HepG2 (cell line): ENCODE results near the gene ETFDH. TPM values are rescaled to one million over a fixed set of nuclear protein-coding genes. Genes with fewer than 3 reads are reported as not detected.
A peak's percentile ranks its signal among the peaks of the same experiment; 100 is the strongest.

ENCODE experiments used
- DRAP1 ChIP-seq: IDR thresholded peaks from 2 replicates; pipeline ENCODE4 v1.6.1; 2016; ENCODE audit warnings: missing genetic modification reagents, missing compliant biosample characterization
- FLYWCH1 ChIP-seq: sonication (generic); formaldehyde crosslinking; IDR thresholded peaks from 2 replicates; pipeline ENCODE4 v1.8.1; 2023; ENCODE audit warnings: mild to moderate bottlenecking, missing genetic modification reagents
- GMEB1 ChIP-seq: sonication (generic); formaldehyde crosslinking; IDR thresholded peaks from 2 replicates; pipeline ENCODE4 v1.5.1; 2020; ENCODE audit warnings: missing genetic modification reagents, mild to moderate bottlenecking, borderline replicate concordance
- GPN1 ChIP-seq: sonication (generic); formaldehyde crosslinking; IDR thresholded peaks from 2 replicates; pipeline ENCODE4 v1.5.1; 2020; ENCODE audit warnings: missing genetic modification reagents, borderline replicate concordance
- KLF13 ChIP-seq: sonication (generic); formaldehyde crosslinking; IDR thresholded peaks from 2 replicates; pipeline ENCODE4 v1.4.0; 2020; ENCODE audit warnings: mild to moderate bottlenecking, missing genetic modification reagents
- MLX ChIP-seq: IDR thresholded peaks from 2 replicates; pipeline ENCODE4 v1.6.1; 2016
- TCF7 ChIP-seq: sonication (generic); IDR thresholded peaks from 2 replicates; pipeline ENCODE4 v1.6.1; 2016; ENCODE audit warnings: antibody characterized with exemption, low read depth
- ZBTB39 ChIP-seq: sonication (generic); formaldehyde crosslinking; IDR thresholded peaks from 2 replicates; pipeline ENCODE4 v1.5.0; 2020; ENCODE audit warnings: missing genetic modification reagents
- ZFP36L2 ChIP-seq: sonication (generic); formaldehyde crosslinking; IDR thresholded peaks from 2 replicates; pipeline ENCODE4 v1.4.0; 2020; ENCODE audit warnings: missing genetic modification reagents
- polyA plus RNA-seq, 8 experiments: library from polyadenylated mRNA; depleted of rRNA in 3 of 8; stranded (reverse) in 7 of 8; unstranded in 1 of 8; fragments of >200 nt; fragmentation: Illumina TruSeq in 4 of 8; extraction: Trizol in 4 of 8; gene quantifications; 2 replicates each; pipeline versions ENCODE4 v1.2.1 to v1.2.3, GENCODE V29; 2011 to 2016; ENCODE audit warnings: low read depth in 4 of 8, missing spikeins in 1 of 8, mixed read lengths in 1 of 8; ENCODE audit not compliant: insufficient read depth in 1 of 8
- total RNA-seq, 5 experiments: library from RNA; depleted of rRNA; stranded (reverse); fragments of >200 nt; fragmentation: Illumina TruSeq; extraction: Trizol; gene quantifications; 2 replicates each; pipeline ENCODE4 v1.2.3, GENCODE V29; 2016; ENCODE audit warnings: low read depth in 1 of 5
- TF ChIP-seq, protein P1 (sequence below): sonication (generic); formaldehyde crosslinking; IDR thresholded peaks from 2 replicates; pipeline ENCODE4 v1.4.0; 2020; ENCODE audit warnings: mild to moderate bottlenecking, missing genetic modification reagents

Gene ETFDH
- total and polyA plus RNA-seq, 2 of the 13 experiments (the other 11 are each of a cell fraction or from before 2014, with no cell fraction given) = 14.7 to 17.8 TPM

DNA sequence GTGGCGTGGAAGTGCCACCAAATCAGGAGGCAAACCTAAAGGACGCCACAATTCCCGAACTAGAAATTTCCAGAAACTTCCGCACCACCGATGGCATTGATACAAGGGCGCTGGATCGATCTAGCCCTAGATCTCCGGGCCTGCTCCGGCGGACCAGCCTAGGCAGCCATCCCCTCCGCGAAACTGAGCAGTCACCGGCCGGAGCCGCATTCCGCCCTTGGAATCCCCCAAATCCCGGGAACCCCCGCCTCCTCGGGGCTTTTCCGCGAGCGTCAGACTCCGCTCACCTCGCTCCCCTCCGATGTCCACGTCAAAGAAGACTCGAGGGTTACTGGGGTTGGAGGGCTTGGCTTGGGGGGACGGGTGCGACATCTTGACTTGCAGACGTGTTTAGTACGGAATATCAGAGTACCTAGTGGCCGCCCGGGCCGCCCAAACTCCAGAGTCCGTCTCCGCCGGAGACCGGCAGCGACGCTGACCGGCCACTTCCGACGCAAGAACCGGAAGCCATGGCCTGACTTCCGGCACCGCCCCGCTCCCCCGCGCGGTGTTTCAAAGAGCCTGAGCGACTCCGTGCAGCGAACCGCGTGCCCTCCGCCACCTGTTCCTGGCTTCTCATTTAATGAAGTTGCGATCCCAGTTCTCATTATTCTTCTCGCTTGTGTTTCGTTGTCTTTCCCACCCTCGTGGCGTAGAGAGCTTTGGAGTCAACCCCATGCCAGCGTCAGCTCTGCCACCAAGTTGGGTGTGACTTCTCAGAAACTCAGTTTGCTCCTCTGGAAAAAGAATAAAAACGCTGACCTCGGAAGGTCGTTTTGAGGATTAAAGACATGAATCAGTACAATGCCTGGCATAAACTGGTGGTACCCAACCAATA, 51.1 kb downstream of the ETFDH start, which contains the start of gene PPID (continued):
- no peak for TF ChIP-seq FLYWCH1 (CRISPR knock-in tag)
- TF ChIP-seq DRAP1 = peak; percentile 68
- peak; percentile 54; the same call in 1 of the 2 replicates for TF ChIP-seq MLX (CRISPR knock-in tag)
- TF ChIP-seq, protein P1, sequence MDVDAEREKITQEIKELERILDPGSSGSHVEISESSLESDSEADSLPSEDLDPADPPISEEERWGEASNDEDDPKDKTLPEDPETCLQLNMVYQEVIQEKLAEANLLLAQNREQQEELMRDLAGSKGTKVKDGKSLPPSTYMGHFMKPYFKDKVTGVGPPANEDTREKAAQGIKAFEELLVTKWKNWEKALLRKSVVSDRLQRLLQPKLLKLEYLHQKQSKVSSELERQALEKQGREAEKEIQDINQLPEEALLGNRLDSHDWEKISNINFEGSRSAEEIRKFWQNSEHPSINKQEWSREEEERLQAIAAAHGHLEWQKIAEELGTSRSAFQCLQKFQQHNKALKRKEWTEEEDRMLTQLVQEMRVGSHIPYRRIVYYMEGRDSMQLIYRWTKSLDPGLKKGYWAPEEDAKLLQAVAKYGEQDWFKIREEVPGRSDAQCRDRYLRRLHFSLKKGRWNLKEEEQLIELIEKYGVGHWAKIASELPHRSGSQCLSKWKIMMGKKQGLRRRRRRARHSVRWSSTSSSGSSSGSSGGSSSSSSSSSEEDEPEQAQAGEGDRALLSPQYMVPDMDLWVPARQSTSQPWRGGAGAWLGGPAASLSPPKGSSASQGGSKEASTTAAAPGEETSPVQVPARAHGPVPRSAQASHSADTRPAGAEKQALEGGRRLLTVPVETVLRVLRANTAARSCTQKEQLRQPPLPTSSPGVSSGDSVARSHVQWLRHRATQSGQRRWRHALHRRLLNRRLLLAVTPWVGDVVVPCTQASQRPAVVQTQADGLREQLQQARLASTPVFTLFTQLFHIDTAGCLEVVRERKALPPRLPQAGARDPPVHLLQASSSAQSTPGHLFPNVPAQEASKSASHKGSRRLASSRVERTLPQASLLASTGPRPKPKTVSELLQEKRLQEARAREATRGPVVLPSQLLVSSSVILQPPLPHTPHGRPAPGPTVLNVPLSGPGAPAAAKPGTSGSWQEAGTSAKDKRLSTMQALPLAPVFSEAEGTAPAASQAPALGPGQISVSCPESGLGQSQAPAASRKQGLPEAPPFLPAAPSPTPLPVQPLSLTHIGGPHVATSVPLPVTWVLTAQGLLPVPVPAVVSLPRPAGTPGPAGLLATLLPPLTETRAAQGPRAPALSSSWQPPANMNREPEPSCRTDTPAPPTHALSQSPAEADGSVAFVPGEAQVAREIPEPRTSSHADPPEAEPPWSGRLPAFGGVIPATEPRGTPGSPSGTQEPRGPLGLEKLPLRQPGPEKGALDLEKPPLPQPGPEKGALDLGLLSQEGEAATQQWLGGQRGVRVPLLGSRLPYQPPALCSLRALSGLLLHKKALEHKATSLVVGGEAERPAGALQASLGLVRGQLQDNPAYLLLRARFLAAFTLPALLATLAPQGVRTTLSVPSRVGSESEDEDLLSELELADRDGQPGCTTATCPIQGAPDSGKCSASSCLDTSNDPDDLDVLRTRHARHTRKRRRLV = peak; percentile 19; the same call in 1 of the 2 replicates
- TF ChIP-seq TCF7 = peak; percentile 93
- no peak for TF ChIP-seq ZBTB39 (CRISPR knock-in tag)
- TF ChIP-seq KLF13 (CRISPR knock-in tag) = no peak
- TF ChIP-seq GPN1 (CRISPR knock-in tag) = no peak
- TF ChIP-seq ZFP36L2 (CRISPR knock-in tag) = peak; percentile 77; the same call in 1 of the 2 replicates
- TF ChIP-seq GMEB1 (CRISPR knock-in tag) = peak; percentile 86
